ENCODE results near the gene ACOXL.

DNA sequence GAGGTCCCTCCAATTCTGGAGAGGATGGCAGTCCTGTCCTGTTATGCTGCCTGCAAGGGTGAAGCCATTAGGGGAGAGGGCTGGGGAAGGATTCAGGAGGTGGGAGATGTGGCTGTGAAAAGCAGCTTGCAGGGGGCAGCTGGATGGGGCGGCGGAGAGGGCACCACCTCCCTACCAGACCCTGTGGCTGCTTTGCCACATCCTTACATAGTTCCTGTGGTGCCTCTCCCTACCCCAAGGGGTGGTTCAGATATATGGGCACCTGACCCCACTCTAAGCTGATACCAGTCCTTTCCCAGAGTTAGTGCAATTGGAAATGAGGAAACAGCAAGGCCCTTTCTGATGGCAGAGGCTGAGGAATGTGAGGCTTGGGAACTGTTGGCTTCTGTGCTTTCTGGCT lies 6.1 kb upstream of the ACOXL start:
- TF ChIP-seq, protein P1, sequence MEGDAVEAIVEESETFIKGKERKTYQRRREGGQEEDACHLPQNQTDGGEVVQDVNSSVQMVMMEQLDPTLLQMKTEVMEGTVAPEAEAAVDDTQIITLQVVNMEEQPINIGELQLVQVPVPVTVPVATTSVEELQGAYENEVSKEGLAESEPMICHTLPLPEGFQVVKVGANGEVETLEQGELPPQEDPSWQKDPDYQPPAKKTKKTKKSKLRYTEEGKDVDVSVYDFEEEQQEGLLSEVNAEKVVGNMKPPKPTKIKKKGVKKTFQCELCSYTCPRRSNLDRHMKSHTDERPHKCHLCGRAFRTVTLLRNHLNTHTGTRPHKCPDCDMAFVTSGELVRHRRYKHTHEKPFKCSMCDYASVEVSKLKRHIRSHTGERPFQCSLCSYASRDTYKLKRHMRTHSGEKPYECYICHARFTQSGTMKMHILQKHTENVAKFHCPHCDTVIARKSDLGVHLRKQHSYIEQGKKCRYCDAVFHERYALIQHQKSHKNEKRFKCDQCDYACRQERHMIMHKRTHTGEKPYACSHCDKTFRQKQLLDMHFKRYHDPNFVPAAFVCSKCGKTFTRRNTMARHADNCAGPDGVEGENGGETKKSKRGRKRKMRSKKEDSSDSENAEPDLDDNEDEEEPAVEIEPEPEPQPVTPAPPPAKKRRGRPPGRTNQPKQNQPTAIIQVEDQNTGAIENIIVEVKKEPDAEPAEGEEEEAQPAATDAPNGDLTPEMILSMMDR (IDR thresholded peaks at IDR 0.05), result no peak
- TF ChIP-seq POLR2A (IDR thresholded peaks at IDR 0.05) (no peak), POLR2AphosphoS5 (IDR thresholded peaks at IDR 0.05) (no peak)

All from transverse colon (tissue), 4 donors.